Brain microvascular endothelial cell (primary cell): ENCODE data around the gene CACNG8.

Experiments
- DNase-seq: peaks from one replicate; pipeline ENCODE4 v3.0.0-alpha.2; 2020
- H3K27ac ChIP-seq: fragments of 250-450 bp; sonication (Bioruptor Pico); 2 replicates; pipeline ENCODE4 v1.5.1; 2020; ENCODE audit warnings: mild to moderate bottlenecking, moderate library complexity
- H3K27me3 ChIP-seq: fragments of 250-450 bp; sonication (Bioruptor Pico); replicated peaks from 2 replicates; pipeline ENCODE4 v1.5.1; 2020; ENCODE audit warnings: mild to moderate bottlenecking
- H3K36me3 ChIP-seq: fragments of 250-450 bp; sonication (Bioruptor Pico); replicated peaks from 2 replicates; pipeline ENCODE4 v1.5.1; 2020; ENCODE audit warnings: mild to moderate bottlenecking
- H3K4me3 ChIP-seq: 2 replicates; pipeline ENCODE4 v1.5.1; 2011; ENCODE audit warnings: low read depth, mild to moderate bottlenecking, control low read depth, low read length, moderate library complexity
- in situ Hi-C: cut with HindIII; loops from 2 replicates; pipeline ENCODE4 v1.10.0; 2017; ENCODE audit warnings: low sequenced_read_pairs, low pct_ligation_motif_present
- TF ChIP-seq, protein P1 (sequence below): IDR thresholded peaks from 2 replicates; pipeline ENCODE4 v1.5.1; 2011; ENCODE audit warnings: low read depth, mild to moderate bottlenecking, moderate library complexity, low read length, control low read depth, inconsistent platforms; ENCODE audit errors: missing control alignments

Gene CACNG8

DNA sequence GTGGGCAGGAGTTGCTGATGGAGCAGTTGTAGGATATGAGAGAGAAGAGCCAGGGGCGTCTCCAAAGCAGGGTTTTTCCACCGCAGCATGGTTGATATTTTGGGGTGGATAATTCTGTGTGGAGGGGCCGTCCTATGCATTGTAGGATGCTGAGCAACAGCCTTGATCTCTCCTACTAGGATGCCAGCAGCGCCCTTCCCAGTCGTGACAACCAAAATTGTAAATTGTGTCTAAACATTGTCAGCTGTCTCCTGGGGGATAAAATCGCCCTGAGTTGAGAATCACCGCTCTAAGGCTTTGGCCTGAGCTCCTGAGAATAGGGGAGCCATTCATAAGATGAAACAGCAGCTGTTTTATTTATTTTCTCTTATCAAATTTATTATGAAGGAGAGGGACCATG, 4.2 kb downstream of the CACNG8 start:
- peaks cover 7% of the 10 kb centered on the region for H3K27me3 ChIP-seq
- TF ChIP-seq, protein P1, sequence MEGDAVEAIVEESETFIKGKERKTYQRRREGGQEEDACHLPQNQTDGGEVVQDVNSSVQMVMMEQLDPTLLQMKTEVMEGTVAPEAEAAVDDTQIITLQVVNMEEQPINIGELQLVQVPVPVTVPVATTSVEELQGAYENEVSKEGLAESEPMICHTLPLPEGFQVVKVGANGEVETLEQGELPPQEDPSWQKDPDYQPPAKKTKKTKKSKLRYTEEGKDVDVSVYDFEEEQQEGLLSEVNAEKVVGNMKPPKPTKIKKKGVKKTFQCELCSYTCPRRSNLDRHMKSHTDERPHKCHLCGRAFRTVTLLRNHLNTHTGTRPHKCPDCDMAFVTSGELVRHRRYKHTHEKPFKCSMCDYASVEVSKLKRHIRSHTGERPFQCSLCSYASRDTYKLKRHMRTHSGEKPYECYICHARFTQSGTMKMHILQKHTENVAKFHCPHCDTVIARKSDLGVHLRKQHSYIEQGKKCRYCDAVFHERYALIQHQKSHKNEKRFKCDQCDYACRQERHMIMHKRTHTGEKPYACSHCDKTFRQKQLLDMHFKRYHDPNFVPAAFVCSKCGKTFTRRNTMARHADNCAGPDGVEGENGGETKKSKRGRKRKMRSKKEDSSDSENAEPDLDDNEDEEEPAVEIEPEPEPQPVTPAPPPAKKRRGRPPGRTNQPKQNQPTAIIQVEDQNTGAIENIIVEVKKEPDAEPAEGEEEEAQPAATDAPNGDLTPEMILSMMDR, result no peak
- H3K36me3 ChIP-seq, result no peaks in the 10 kb centered on the region
- no peak overlapping the region for H3K27ac ChIP-seq
- in situ Hi-C loops, result no loop called here
- no peak overlapping the region for H3K4me3 ChIP-seq
- no peak for DNase-seq

DNA sequence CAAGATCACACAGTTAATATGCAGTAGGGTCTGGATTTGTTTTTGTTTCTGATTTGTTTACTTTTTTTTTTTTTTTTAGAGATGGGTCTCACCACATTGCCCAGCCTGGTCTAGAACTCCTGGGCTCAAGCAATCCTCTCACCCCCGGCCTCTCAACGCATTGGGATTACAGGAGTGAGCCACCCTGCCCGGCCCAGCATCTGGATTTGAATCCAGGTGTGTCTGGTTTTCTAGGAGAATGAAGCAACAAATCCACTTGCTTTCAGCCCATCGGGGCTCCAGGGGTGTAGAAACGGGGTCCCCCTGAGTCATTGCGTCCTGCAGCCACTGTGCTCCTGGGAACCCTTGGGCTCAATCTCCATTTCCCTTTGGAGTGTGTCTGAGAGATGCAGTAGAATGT, 6.6 kb downstream of the CACNG8 start:
- Histone ChIP-seq H3K36me3 (no peaks in the 10 kb centered on the region), H3K27me3 (no peaks in the 10 kb centered on the region), H3K4me3 (no peak overlapping the region), H3K27ac (no peak overlapping the region)
- DNase-seq, result no peak
- TF ChIP-seq, protein P1, result no peak
- in situ Hi-C loops, result no loop called here

DNA sequence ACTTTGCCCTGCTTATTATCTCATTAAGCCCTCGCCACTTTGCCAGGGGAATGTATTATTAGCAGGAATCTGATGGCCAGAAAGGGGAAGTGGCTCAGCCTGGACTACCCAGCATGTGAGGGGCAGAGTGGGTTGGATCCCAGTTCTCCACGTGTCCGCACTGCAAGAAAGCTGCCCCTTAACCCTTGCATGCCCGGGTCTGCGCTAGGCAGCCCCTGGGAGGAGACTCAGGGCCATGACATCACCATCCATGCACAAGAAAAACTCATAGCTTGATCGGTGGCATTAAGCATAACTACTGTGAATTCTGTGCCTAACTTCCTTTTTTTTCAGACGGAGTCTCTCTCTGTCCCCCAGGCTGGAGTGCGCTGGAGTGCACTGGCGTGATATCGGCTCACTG, 8.9 kb downstream of the CACNG8 start:
- no peak for DNase-seq
- Histone ChIP-seq H3K27ac (no peak overlapping the region), H3K4me3 (no peak overlapping the region), H3K36me3 (no peaks in the 10 kb centered on the region), H3K27me3 (no peaks in the 10 kb centered on the region)
- in situ Hi-C loops, result no loop called here
- TF ChIP-seq, protein P1, result no peak

DNA sequence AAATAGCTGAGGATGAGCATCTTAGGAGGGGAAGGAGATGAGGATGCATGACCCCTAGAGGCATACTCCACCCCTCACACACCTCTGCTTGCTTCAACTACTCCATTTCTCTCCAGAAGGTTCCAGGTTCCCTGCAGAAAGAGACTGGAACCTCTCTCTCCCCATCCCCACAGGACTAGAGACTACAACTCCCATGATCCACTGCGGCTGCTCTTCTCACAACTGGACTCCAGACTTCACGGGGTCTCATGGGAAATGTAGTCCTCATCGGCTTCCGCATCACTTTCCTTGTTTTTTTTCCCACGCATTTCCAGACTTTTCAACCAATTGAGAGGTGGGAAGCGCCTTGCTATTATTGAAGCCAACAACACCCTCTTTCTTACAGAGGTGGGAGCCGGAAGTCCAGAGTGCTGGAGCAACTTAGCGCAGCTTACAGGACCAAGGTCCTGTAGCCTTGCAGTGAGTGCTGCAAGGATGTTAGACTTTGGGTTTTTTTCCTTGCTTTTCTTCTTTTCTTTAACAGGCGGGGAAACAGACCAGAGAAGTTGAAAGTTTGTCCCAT, 14.8 kb downstream of the CACNG8 start:
- peak; percentile 85 for DNase-seq
- Histone ChIP-seq H3K27me3 (no peaks in the 10 kb centered on the region), H3K4me3 (peak overlapping the region; percentile 9), H3K36me3 (no peaks in the 10 kb centered on the region), H3K27ac (no peak overlapping the region)
- TF ChIP-seq, protein P1, result no peak
- in situ Hi-C loops, result no loop called here

DNA sequence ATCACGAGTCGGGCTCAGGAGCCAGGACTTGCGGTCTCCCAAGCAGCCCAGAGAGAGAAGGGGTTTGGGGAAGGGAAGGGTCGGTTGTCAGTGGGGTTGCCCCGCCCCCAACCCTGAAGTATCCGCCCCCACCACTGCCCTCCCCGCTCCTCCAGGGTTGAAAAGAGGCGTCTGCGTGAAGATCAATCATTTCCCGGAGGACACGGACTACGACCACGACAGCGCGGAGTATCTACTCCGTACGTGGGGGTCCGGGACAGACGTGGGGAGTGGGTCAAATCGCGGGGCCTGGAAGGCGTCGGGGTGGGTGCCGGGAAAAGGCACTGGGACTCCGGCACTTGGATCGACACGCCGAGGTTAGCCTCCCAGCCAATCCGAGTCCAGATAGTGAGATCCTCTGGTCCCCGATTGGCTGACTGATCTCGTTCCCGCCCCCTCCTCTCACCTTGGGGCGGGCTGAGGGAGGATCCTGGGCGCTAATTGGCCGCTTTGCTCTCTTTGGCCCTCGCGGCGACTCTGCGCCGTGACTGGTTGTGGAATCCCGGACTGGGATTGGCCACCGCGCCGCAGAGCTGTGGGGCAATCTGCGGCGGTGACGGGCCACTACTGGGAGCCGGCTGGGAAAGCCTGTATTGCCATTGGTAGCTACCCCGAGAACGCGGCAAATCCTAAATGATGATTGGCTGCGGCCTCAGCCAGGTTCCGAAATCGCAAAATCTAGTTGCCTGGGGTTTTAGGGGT, 15.4 kb downstream of the CACNG8 start:
- Histone ChIP-seq H3K4me3 (peak overlapping the region; percentile 9), H3K27me3 (no peaks in the 10 kb centered on the region), H3K27ac (no peak overlapping the region), H3K36me3 (no peaks in the 10 kb centered on the region)
- DNase-seq, result peak; percentile 91
- in situ Hi-C loops, result no loop called here
- TF ChIP-seq, protein P1, result no peak
